DMS114 treated with DMSO at 0.1 percent for 48 hours (cell line): ENCODE data around the gene TNP1.

Source experiments
- DNase-seq: peaks from one replicate; lab custom pipeline; 2025; ENCODE audit not compliant: unreplicated experiment; lab: John Stamatoyannopoulos, UW

Gene TNP1

DNA sequence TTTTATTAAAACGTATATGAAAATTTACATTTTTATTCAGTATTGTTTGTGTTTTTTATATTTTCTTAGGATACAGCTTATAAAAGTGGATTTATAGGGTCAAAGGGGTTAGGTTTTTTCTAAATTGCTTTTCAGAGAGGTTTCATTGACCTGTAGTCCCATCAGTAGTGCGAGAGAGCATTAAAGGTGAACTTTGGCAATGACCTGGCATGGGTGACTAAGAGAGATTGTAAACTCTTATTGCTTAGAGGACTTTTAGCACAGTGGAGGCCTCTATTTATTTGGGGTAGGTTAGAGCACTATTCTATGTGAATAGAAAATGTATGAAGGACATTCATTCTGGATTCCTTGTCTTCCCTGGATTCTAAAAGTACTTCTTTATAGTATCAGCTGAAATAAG, 16.0 kb upstream of the TNP1 start:
- DNase-seq = no peak

DNA sequence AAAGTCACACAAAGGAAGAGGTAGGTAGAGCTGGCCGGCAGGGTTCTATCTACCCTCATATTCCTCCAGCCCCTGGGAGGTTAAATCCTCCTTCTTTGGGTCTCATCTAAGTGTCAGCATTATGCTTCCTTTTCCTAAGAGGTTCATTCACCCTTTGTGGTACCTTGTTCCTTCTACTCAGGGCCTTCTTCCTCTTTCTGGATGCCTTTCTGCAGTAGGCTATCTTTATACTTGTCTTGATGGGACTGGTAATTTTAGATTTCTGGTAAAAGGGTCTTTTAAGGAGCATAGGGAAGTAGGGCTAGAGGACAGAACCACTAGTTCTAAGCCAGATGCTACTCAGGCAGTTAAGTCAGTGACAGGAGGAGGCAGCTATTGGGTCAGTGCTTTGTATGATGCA, 13.7 kb upstream of the TNP1 start:
- no peak for DNase-seq

DNA sequence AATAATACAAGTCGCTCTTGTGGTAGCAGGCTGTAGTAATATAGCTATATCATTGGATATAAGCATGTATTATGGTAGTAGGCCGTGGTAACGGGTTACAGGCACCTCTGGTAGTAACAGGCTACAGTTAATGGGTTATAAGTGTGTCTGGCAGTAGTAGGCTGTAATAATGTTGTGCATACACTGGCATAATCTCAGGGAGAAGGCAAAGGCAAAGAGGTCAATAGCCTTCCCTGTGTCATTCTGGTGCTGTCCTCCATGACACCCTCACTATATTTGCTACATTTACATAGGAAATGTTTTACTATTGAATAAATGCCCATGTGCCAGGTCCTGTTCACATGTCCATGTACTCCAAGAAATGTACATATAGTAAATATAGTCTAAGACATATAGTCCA, 12.8 kb upstream of the TNP1 start:
- no peak for DNase-seq

DNA sequence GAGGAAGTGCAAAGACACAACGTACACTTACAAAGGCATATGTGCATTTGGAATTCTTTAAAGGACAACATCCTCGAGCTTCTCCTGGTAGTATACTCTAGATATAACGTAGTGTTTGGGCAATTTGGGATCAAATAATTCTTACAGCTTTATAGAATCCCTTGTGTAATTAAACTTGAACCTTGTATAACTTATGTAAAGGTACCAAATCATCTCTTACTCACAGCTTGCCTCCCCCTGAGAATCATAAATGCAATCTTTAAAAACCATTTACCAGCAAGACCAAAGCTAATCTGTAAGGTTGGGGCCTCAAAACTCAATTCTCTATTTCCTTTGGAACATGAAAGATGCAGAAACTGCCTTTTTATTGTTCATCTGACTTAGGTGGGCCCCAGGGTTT, 12.2 kb upstream of the TNP1 start:
- no peak for DNase-seq

DNA sequence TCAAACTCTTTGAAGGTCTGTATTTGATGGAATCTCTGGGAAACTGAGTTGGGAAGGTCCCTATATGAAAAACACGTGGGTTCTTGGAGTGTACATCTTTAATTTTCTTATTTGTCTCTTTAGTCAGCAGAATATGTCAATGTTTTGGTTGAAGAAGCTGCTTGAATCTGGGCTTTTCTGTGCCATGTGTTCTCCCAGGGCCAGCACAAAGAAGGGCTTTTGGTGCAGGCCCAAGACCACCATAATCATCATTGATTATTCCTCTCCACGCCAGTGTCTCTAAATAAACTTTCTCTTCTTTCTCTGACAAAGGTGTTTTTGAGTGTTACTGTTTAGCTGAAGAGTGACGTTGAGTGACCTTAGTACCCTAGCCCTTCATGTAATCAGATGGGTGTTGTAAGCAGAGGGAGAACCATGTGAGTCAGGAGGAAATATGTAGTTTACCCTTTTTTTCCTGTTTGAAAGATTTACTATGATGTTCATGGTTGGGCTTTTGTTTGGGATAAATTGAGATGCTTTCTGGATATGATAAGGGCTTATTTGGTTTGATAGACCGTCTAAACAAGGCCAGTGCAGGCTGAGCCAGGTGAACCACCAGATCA, 11.6 kb upstream of the TNP1 start:
- DNase-seq = no peak

DNA sequence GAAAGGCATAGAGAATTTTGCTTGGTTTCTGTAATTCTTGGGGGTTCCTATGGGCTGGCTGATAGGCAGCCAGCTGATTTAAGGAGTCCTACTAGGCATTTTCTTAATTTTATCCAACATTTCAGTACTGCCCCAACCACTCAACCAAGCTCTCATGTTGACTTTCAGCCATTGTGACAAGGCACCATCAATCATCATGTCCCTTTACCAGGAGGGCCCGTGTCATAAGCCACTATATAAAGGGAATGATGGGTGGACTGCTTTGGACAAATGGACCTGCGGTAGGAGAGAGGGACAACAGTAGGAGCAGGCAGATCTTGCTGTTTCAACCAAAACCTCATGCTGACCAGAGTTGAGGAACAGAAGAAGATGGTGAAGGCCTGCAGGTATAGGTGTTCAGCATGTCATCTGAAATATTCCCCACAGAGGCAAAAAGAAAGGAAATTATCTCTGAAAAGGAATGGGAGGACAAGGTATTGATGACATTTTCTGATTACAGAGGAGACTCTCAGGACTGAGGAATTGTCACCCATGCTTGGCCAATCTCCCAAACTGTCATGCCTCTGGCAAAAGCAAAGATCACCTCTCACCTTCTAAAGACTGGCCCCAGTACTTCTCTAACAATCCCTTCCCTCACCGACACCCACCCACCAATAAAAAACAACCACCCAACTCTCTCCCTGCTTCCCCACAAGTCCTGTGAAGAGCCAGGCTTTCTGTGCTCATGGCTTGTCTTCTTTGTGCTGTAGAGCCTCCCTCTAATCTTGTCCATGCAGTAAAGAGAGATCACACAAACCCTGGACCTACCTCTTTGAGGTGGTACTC, 10.9 kb upstream of the TNP1 start:
- no peak for DNase-seq

DNA sequence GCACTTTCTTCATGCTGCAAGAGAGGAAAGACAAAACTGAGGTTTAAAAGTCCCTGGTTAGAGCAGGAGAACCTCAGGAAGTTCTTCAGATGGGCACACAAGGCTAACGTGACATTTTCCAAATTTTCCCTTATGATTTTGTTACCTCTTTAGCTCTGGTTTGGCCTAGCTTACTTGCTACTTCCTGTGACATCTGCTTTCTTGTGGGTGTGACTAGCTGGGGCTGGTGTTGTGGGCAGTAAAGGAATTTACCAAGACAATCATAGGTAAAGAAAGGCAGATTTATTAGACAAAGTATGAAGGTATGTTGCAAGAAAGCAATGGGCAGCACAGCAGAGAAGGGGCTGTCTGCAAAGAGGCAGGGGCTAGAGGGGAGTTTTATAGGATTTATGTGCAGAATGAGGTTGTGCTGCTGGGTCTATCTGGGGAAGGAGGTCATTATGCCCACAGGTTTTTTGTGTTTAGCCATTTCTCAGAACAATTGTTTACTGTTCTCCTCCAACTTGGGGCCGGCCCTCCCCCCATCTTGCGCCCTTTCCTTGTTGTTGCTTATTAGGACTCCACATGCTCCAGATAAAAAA, 6.7 kb upstream of the TNP1 start:
- no peak for DNase-seq

DNA sequence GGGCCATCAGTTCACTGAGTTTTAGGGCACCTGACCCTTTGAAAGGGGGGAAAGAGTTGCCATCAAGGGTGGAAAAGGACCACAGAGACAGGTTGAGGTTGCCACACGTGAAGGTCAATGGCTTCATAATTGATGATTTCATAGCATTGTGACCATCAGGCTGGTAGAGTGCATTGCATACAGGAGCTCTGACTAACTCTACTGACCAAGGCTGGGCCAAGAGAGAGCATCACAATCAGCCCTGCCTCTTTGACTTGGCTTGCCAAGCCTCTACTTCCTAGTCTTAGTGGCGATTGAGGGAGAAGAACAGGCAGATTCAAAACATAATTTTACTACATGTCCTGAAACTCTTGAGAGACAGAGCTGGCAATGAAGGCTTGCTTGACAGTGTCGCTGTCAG, 5.8 kb upstream of the TNP1 start:
- DNase-seq = no peak

DNA sequence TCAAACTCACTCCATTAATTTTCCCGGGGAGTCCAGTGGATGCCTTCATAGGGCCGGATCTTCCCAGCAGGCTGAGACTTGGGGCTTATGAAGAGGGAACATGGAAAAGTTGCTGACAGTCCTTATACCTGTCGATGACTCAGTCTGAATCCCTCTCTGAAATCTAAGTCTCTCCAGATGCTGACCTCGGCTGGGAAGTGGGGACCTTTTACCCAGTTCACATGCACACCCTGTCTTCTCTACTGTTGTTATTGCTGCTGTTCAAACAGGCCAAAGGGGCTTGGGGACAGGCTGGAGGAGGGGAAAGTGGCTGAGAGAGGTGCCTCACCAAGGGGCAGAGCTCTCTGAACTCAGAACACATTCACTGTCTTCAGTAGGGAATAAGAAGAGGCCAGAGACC, 4.1 kb upstream of the TNP1 start:
- DNase-seq = no peak

DNA sequence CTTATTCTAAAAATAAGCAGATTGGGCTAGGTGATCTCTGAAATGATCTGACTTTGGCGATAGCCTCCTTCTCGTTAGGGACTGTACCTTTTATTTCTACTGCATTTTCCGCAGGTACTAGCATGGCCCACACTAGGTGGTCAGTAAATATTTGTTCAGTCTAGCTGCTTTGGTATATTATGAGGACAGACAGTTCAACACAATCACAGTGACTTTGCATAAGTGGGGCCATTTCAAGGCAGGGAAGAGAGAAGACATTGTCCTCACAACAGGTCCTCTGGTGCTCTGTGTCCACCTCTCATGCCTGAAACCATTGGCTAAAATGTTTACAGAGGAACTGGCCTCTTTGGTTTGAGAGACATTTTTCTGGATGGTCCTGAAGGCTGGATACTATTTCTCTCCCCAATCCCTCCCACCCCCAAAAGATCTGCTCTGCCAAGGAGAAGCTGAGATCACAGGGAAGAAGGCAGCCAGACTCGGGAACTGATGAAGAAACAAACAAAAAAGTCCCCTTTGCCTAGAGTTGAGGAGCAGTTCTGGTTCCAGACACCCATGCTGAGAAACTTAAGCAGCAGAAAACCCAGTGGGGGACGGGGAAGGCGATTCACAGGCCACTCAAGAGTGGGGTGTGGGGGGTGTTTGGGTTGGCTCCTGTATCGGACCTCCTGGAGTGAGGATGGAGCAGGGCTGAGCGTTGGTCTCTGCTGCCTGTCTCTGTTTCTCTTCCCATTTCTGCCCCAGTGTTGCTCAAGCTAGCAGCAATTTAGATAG, 2.9 kb upstream of the TNP1 start:
- no peak for DNase-seq

DNA sequence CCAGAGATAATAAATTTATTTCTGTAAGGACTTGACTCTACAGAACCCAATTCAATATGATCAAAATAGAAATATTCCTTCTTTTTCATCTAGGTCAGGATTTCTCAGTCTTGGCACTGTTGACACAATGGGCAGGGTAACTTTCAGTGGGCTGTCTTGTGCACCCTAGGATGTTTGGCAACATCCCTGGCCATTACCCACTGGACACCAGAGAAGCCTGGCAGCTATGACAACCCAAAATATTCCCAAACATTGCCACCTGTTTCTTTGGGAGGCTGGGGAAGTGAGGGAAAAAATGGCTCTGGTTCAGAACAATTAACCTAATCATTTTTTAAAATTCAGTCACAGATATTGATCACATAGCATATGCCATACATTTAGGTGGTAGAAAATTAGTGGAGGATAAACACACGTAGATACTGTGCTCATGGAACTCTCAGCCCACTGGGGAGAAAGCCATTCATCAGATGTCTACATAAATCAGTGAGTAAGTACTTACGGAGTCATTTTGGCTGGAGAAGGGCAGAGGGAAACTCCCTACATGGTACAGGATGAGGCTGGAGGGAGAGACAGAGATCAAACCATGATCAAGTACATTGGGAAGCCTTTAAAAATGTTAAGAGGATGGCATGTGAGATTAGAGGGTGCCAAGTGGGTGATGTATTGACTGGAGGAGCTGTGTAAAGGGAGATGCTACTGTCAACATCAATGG, 718 bp upstream of the TNP1 start:
- no peak for DNase-seq

DNA sequence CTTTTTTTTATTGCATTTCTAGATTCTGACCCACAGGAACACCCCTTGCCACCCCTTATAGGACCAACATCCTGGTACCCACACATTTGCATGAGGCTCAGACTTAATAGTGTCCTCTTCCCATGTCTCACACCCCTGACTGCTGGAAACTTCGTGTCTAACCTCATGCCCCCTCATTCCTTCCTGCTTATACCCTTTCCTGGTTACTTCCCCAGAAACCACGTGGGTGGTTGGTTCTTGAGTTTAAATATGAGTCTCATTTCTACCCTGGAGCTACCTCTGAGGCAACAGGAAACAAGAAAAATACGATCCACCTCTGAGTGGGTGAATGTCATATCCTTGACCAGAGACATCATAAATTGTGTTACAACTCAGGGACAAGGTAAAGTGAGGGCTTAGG, 1.6 kb downstream of the TNP1 start:
- DNase-seq = no peak

DNA sequence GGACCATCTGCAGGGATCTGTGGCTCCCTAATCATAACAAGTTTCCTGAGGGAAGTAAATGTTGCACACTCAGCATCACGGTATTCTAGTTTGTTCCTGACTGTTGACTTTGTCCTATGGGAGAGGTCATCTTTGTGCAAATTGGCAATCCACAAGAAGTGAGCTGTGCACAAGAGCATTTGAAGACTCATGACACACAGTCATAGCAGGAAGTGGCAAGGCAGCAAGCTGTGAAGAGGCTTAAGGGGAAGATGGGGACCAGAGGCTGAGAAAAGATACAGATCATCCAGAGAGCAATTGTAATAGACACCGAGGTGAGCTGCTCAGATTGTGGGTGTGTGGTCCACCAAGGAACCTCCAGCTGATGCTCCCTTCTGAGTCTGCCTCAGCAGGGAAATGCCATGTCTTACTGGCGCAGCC, 2.7 kb downstream of the TNP1 start:
- no peak for DNase-seq

DNA sequence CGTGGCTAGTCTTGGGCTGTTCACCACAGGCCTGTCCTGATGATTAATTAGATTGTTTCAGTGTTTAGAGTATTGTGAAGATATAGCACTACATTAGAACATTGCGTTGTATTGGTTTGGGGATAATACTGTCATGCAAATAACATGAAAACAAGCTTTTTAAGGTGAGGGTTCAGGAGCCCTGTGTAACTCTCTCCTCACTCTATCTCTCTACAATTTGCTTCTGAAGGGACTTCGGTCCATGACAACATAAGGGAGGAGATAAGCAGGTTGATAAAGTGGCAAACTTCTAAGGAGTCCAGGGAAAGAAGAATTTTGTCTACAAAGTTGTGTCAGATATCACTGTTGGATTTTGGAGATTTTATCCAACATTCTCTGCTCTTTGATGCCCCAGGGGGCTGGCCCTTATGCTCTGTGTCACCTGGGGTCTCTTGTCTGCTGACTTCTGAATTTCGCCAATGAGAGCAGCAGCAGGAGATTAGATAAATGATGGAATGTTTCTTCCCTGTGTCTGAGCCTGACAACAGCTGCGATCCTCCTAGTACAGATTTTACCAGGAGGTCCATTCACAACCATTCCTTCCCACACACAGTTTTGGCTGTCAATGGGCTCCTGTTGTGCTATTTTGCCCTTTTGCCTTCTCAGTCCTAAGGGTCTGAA, 3.3 kb downstream of the TNP1 start:
- DNase-seq = no peak

DNA sequence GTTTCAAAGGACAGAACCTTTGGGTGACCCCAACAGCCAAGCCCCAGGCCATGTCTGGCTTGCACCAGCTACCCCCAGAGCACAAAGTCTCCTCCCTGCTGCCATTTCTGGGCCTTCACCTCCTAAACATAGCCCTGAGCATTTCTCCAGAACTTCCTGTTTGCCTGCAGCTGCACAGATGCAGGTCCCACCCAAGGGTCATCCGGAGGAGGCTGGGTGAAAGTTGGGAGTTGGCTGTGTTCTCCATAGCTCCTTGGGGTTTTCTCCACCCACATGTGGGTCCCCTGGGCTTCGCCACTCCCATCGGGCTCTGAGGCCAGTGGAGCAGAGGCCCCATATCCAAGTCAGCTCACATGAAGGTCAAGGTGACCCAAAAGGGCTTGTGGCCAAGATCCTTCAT, 4.3 kb downstream of the TNP1 start:
- no peak for DNase-seq

DNA sequence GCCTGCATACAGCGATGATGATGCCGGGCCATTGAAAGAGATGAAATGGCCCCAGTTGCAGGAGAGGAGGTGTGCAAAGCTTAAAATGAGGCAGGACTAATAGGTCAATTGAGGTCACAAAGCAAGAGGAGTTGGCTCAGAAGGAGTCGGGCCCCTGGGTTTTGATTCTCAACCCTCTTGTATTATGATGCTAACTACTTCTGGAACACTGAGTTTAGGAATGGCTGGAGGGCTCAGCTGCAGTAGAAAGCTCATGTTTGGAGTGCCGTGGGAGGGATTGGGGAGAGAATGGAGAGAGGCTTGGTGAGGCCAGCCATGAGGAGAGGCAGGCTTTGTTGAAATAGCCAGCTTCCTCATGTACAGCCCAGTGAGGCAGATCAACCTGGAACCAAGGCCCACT, 4.8 kb downstream of the TNP1 start:
- DNase-seq = no peak

DNA sequence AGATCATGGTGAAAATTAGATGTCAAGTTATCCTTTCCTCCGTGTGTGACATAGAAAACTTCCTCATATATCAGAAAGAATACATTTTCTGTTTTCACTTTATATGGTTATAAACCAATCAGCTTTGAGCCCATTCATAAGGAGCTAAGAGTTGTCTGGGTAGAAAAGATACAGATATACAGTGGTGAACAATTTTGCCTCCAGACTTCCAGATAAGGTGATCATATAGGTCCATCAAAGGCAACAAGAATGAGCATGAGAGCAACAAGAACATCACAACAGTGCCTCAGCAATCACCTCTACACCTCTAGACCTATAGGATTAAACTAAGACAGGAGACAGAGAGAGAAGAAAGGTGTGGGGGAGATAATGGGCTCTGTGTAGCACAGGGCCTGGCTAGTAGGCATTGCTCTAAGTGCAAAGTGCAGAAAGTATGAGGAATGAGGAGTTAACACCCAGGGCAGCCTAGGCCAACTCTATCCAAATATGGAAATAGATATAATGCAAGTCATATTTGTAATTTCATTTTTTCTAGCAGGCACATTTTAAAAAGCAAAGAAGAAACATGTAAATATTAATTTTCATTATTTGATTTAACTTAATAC, 8.3 kb downstream of the TNP1 start:
- DNase-seq = no peak

DNA sequence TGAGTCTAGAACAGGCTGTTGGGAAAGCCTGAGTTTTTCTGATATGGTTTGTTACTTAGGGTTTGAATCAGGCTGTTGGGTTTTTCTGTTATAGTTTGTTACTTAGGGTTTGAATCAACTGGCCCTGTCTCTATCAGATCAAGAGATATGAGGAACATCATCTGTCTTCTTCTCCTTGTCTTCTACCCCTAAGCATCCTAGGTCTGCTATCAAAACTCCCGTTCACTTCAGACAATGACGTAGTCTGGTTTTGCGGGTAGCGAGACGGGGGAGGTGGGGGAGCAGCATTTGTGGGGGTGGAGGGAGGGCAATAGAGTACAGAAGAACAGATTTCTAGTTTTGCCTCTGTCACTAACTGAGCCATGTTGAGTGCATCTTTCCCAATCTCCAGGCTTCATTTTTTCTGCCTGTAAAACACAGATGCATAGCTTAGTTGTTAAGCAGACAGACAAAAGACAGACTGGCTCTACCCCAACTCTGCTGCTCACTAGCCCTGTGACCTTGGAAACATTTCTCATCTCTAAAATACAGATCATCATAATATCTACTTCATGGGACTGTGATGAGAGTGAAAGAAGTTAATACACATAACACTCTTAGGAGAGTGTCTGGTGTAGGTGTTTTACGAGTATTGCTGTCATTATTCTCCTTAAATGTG, 9.1 kb downstream of the TNP1 start:
- no peak for DNase-seq

DNA sequence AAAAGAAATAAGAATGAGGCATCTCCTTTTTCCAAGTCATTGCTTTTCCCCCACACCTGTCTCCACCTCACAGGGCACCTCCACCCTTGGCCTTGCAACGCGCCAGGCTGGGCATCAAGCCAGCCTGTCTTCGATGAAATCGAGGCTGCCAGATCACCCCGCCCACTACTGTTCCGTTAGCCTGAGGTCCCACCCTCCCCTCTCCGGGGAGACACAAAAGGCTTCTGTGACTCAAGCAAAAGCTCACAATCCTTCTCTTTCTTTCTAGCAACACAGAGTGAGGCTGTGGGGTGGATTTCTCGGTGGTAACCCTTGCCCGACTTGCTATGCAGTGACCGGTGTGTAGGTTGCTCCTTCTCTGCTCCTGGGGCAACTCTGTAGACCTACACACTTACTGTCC, 9.9 kb downstream of the TNP1 start:
- DNase-seq = no peak

DNA sequence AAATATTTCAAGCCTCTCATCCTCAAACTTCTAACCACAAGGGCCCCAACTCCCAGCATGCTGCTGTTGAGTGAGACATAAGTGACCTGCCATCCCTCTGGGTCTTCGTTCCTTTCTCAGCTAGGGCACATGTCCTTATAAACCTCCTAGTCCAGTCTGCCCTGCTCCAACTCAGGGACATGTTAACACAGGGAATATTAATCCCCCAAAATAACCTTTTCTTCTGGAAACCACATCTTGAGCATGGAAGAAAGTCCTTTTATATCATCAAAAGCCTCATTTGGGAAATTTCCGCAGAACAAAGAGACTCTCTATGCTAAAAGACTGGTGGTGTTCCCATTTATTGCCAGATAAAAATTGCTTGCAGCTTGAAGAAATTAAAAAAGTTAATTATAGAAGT, 14.4 kb downstream of the TNP1 start:
- DNase-seq = no peak
